ENCODE measurements around the gene MYL9. TPM values are rescaled to one million over a fixed set of nuclear protein-coding genes. Genes with fewer than 3 reads are reported as not detected.

MYL9 gene
- total and polyA plus RNA-seq, 4 donors, result 0.98 to 27.0 (median 7.6) TPM

GRCh38 chr20:36547186-36548005, 6.1 kb downstream of the MYL9 start:
- WGBS, result 87% methylated on average over 12 of the region's 12 CpGs
- no peaks in the 10 kb centered on the region for H3K9me3 ChIP-seq (ENCODE audit: control insufficient read depth in 4 of 4, low read length in 3 of 4)
- TF ChIP-seq, protein P1, sequence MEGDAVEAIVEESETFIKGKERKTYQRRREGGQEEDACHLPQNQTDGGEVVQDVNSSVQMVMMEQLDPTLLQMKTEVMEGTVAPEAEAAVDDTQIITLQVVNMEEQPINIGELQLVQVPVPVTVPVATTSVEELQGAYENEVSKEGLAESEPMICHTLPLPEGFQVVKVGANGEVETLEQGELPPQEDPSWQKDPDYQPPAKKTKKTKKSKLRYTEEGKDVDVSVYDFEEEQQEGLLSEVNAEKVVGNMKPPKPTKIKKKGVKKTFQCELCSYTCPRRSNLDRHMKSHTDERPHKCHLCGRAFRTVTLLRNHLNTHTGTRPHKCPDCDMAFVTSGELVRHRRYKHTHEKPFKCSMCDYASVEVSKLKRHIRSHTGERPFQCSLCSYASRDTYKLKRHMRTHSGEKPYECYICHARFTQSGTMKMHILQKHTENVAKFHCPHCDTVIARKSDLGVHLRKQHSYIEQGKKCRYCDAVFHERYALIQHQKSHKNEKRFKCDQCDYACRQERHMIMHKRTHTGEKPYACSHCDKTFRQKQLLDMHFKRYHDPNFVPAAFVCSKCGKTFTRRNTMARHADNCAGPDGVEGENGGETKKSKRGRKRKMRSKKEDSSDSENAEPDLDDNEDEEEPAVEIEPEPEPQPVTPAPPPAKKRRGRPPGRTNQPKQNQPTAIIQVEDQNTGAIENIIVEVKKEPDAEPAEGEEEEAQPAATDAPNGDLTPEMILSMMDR (IDR thresholded peaks at IDR 0.05; ENCODE audit: low read depth, low read length, missing input control), result no peak
- TF ChIP-seq SP1 (IDR thresholded peaks at IDR 0.05), result no peak
- TF ChIP-seq, protein P2, sequence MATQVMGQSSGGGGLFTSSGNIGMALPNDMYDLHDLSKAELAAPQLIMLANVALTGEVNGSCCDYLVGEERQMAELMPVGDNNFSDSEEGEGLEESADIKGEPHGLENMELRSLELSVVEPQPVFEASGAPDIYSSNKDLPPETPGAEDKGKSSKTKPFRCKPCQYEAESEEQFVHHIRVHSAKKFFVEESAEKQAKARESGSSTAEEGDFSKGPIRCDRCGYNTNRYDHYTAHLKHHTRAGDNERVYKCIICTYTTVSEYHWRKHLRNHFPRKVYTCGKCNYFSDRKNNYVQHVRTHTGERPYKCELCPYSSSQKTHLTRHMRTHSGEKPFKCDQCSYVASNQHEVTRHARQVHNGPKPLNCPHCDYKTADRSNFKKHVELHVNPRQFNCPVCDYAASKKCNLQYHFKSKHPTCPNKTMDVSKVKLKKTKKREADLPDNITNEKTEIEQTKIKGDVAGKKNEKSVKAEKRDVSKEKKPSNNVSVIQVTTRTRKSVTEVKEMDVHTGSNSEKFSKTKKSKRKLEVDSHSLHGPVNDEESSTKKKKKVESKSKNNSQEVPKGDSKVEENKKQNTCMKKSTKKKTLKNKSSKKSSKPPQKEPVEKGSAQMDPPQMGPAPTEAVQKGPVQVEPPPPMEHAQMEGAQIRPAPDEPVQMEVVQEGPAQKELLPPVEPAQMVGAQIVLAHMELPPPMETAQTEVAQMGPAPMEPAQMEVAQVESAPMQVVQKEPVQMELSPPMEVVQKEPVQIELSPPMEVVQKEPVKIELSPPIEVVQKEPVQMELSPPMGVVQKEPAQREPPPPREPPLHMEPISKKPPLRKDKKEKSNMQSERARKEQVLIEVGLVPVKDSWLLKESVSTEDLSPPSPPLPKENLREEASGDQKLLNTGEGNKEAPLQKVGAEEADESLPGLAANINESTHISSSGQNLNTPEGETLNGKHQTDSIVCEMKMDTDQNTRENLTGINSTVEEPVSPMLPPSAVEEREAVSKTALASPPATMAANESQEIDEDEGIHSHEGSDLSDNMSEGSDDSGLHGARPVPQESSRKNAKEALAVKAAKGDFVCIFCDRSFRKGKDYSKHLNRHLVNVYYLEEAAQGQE (IDR thresholded peaks at IDR 0.05), result no peak
- TF ChIP-seq JUND (IDR thresholded peaks at IDR 0.05), result no peak
- TF ChIP-seq EGR1 (IDR thresholded peaks at IDR 0.05; ENCODE audit: low read depth in 2 of 2), result no peak
- H3K4me1 ChIP-seq (ENCODE audit: control insufficient read depth in 4 of 4, insufficient read depth in 4 of 4, low read length in 3 of 4), result peaks cover 0 to 3% (median 0%) of the 10 kb centered on the region in 4 donors
- no peaks in the 10 kb centered on the region for H3K27me3 ChIP-seq (ENCODE audit: control insufficient read depth in 4 of 4, insufficient read depth in 4 of 4, low read length in 3 of 4)
- H3K4me3 ChIP-seq (ENCODE audit: low read depth in 1 of 3, low read length in 3 of 3), result no peak overlapping the region
- no peak overlapping the region for H3K27ac ChIP-seq (ENCODE audit: low read depth in 1 of 2, low read length in 2 of 2)
- H3K9ac ChIP-seq (ENCODE audit: low read depth in 1 of 2, low read length in 2 of 2), result no peak overlapping the region
- no peaks in the 10 kb centered on the region for H3K36me3 ChIP-seq (ENCODE audit: control insufficient read depth in 4 of 4, insufficient read depth in 3 of 4, low read depth in 1 of 4, low read length in 3 of 4)
- no peak for DNase-seq (ENCODE audit: low spot score)

DNA sequence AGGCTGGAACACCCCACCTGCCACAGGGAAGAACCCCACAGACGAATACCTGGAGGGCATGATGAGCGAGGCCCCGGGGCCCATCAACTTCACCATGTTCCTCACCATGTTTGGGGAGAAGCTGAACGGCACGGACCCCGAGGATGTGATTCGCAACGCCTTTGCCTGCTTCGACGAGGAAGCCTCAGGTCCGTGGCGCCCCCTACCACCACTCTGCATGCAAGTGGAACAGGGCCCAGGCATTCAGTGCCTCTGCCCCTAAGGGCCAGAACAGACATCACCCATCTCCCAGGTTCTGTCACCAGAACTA, 6.6 kb downstream of the MYL9 start:
- no peak overlapping the region for H3K27ac ChIP-seq (ENCODE audit: low read depth in 1 of 2, low read length in 2 of 2)
- WGBS, result 86% methylated on average over 12 of the region's 12 CpGs

More for the DNA sequence above, 6.6 kb downstream of the MYL9 start:
- Histone ChIP-seq H3K36me3 (ENCODE audit: control insufficient read depth in 4 of 4, insufficient read depth in 3 of 4, low read depth in 1 of 4, low read length in 3 of 4) (no peaks in the 10 kb centered on the region), H3K9me3 (ENCODE audit: control insufficient read depth in 4 of 4, low read length in 3 of 4) (no peaks in the 10 kb centered on the region), H3K4me3 (ENCODE audit: low read depth in 1 of 3, low read length in 3 of 3) (no peak overlapping the region), H3K4me1 (ENCODE audit: control insufficient read depth in 4 of 4, insufficient read depth in 4 of 4, low read length in 3 of 4) (peaks cover 0 to 3% (median 0%) of the 10 kb centered on the region in 4 donors), H3K9ac (ENCODE audit: low read depth in 1 of 2, low read length in 2 of 2) (no peak overlapping the region), H3K27me3 (ENCODE audit: control insufficient read depth in 4 of 4, insufficient read depth in 4 of 4, low read length in 3 of 4) (no peaks in the 10 kb centered on the region)
- TF ChIP-seq FOXA1 (IDR thresholded peaks at IDR 0.05) (no peak), FOXA2 (IDR thresholded peaks at IDR 0.05) (no peak)
- TF ChIP-seq, protein P1 (IDR thresholded peaks at IDR 0.05; ENCODE audit: low read depth, low read length, missing input control), result no peak
- DNase-seq (ENCODE audit: low spot score), result no peak

All from liver (tissue), 9 donors.